ENCODE data around the gene ABCA7. TPM values are rescaled to one million over a fixed set of nuclear protein-coding genes. Genes with fewer than 3 reads are reported as not detected.

The ABCA7 gene
- total and polyA plus RNA-seq, 4 donors: 3.0 to 60.9 (median 4.8) TPM

- WGBS: 94% methylated on average over 49 of the region's 49 CpGs
Observed at GRCh38 chr19:1014161-1015060, 25.5 kb upstream of the ABCA7 start.

GRCh38 chr19:1015061-1015781 lies 24.7 kb upstream of the ABCA7 start:
- TF ChIP-seq MAX (IDR thresholded peaks at IDR 0.05): no peak
- TF ChIP-seq JUND (IDR thresholded peaks at IDR 0.05): no peak
- no peak for TF ChIP-seq RXRA (IDR thresholded peaks at IDR 0.05)
- no peak for TF ChIP-seq EGR1 (IDR thresholded peaks at IDR 0.05; ENCODE audit: low read depth in 2 of 2)
- no peak for TF ChIP-seq GABPA (IDR thresholded peaks at IDR 0.05 in 1 of 2, conservative IDR thresholded peaks at IDR 0.05 in 1 of 2)
- TF ChIP-seq, protein P1, sequence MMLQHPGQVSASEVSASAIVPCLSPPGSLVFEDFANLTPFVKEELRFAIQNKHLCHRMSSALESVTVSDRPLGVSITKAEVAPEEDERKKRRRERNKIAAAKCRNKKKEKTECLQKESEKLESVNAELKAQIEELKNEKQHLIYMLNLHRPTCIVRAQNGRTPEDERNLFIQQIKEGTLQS (IDR thresholded peaks at IDR 0.05): no peak
- TF ChIP-seq FOXA2 (IDR thresholded peaks at IDR 0.05): no peak
- TF ChIP-seq HNF4A (conservative IDR thresholded peaks at IDR 0.05): no peak
- TF ChIP-seq HNF4G (IDR thresholded peaks at IDR 0.05): no peak
- TF ChIP-seq RAD21 (IDR thresholded peaks at IDR 0.05): no peak
- TF ChIP-seq, protein P2, sequence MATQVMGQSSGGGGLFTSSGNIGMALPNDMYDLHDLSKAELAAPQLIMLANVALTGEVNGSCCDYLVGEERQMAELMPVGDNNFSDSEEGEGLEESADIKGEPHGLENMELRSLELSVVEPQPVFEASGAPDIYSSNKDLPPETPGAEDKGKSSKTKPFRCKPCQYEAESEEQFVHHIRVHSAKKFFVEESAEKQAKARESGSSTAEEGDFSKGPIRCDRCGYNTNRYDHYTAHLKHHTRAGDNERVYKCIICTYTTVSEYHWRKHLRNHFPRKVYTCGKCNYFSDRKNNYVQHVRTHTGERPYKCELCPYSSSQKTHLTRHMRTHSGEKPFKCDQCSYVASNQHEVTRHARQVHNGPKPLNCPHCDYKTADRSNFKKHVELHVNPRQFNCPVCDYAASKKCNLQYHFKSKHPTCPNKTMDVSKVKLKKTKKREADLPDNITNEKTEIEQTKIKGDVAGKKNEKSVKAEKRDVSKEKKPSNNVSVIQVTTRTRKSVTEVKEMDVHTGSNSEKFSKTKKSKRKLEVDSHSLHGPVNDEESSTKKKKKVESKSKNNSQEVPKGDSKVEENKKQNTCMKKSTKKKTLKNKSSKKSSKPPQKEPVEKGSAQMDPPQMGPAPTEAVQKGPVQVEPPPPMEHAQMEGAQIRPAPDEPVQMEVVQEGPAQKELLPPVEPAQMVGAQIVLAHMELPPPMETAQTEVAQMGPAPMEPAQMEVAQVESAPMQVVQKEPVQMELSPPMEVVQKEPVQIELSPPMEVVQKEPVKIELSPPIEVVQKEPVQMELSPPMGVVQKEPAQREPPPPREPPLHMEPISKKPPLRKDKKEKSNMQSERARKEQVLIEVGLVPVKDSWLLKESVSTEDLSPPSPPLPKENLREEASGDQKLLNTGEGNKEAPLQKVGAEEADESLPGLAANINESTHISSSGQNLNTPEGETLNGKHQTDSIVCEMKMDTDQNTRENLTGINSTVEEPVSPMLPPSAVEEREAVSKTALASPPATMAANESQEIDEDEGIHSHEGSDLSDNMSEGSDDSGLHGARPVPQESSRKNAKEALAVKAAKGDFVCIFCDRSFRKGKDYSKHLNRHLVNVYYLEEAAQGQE (IDR thresholded peaks at IDR 0.05): no peak
- WGBS: 92% methylated on average over 29 of the region's 29 CpGs
- peak overlapping the region in 1 of 2 donors; percentile 16 for H3K27ac ChIP-seq (ENCODE audit: low read depth in 1 of 2, low read length in 2 of 2)
- DNase-seq (ENCODE audit: low spot score): no peak
- peaks cover 30 to 47% (median 38%) of the 10 kb centered on the region in 4 donors for H3K4me1 ChIP-seq (ENCODE audit: control insufficient read depth in 4 of 4, insufficient read depth in 4 of 4, low read length in 3 of 4)
- H3K9me3 ChIP-seq (ENCODE audit: control insufficient read depth in 4 of 4, low read length in 3 of 4): no peaks in the 10 kb centered on the region
- H3K36me3 ChIP-seq (ENCODE audit: control insufficient read depth in 4 of 4, insufficient read depth in 3 of 4, low read depth in 1 of 4, low read length in 3 of 4): peaks cover 2 to 32% (median 12%) of the 10 kb centered on the region in 4 donors
- H3K4me3 ChIP-seq (ENCODE audit: low read depth in 1 of 3, low read length in 3 of 3): no peak overlapping the region
- H3K27me3 ChIP-seq (ENCODE audit: control insufficient read depth in 4 of 4, insufficient read depth in 4 of 4, low read length in 3 of 4): no peaks in the 10 kb centered on the region
- no peak overlapping the region for H3K9ac ChIP-seq (ENCODE audit: low read depth in 1 of 2, low read length in 2 of 2)

More at GRCh38 chr19:1014161-1015060, 25.5 kb upstream of the ABCA7 start:
- Histone ChIP-seq H3K27ac (ENCODE audit: low read depth in 1 of 2, low read length in 2 of 2) (no peak overlapping the region), H3K9me3 (ENCODE audit: control insufficient read depth in 4 of 4, low read length in 3 of 4) (no peaks in the 10 kb centered on the region), H3K27me3 (ENCODE audit: control insufficient read depth in 4 of 4, insufficient read depth in 4 of 4, low read length in 3 of 4) (no peaks in the 10 kb centered on the region), H3K36me3 (ENCODE audit: control insufficient read depth in 4 of 4, insufficient read depth in 3 of 4, low read depth in 1 of 4, low read length in 3 of 4) (peaks cover 2 to 40% (median 14%) of the 10 kb centered on the region in 4 donors), H3K4me1 (ENCODE audit: control insufficient read depth in 4 of 4, insufficient read depth in 4 of 4, low read length in 3 of 4) (peaks cover 26 to 39% (median 32%) of the 10 kb centered on the region in 4 donors), H3K9ac (ENCODE audit: low read depth in 1 of 2, low read length in 2 of 2) (no peak overlapping the region), H3K4me3 (ENCODE audit: low read depth in 1 of 3, low read length in 3 of 3) (no peak overlapping the region)
- TF ChIP-seq HNF4G (IDR thresholded peaks at IDR 0.05) (no peak), RXRA (IDR thresholded peaks at IDR 0.05) (no peak), RAD21 (IDR thresholded peaks at IDR 0.05) (no peak), EGR1 (IDR thresholded peaks at IDR 0.05; ENCODE audit: low read depth in 2 of 2) (no peak), NR2F2 (IDR thresholded peaks at IDR 0.05) (no peak), HNF4A (conservative IDR thresholded peaks at IDR 0.05) (no peak), FOXA2 (IDR thresholded peaks at IDR 0.05) (no peak), YY1 (IDR thresholded peaks at IDR 0.05) (no peak), SP1 (IDR thresholded peaks at IDR 0.05) (no peak), TAF1 (conservative IDR thresholded peaks at IDR 0.05) (no peak)
- TF ChIP-seq, protein P1 (IDR thresholded peaks at IDR 0.05): no peak
- TF ChIP-seq, protein P3, sequence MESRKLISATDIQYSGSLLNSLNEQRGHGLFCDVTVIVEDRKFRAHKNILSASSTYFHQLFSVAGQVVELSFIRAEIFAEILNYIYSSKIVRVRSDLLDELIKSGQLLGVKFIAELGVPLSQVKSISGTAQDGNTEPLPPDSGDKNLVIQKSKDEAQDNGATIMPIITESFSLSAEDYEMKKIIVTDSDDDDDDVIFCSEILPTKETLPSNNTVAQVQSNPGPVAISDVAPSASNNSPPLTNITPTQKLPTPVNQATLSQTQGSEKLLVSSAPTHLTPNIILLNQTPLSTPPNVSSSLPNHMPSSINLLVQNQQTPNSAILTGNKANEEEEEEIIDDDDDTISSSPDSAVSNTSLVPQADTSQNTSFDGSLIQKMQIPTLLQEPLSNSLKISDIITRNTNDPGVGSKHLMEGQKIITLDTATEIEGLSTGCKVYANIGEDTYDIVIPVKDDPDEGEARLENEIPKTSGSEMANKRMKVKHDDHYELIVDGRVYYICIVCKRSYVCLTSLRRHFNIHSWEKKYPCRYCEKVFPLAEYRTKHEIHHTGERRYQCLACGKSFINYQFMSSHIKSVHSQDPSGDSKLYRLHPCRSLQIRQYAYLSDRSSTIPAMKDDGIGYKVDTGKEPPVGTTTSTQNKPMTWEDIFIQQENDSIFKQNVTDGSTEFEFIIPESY (IDR thresholded peaks at IDR 0.05): no peak
- TF ChIP-seq, protein P2 (IDR thresholded peaks at IDR 0.05): no peak
- no peak for DNase-seq (ENCODE audit: low spot score)
